Measurements from ENCODE around the gene ID4. TPM values are rescaled to one million over a fixed set of nuclear protein-coding genes. Genes with fewer than 3 reads are reported as not detected.

ID4 gene
- total RNA-seq, 1 donor from 2014 or later: 104 TPM

DNA sequence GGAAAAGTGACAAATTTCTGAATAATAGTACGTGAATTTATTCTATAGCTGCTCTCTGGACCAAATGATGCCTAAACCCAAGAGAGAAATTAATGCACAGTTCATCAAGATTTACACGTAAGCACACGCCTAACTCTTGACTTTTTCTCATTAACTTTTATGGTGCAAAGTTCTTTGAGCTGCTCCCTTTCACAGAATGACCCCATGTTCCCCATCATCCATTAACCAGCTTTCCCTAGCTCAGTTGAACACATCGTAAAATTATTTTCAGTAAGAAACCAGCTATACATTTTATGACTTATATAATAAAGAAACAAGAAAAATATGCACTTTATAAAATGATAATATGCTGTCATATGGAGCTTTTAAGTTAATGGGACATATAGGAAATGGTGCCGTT lies 54.3 kb downstream of the ID4 start:
- H3K36me3 Mint-ChIP-seq (ENCODE audit: low read depth): peaks cover 7% of the 10 kb centered on the region

More for the DNA sequence above, 54.3 kb downstream of the ID4 start:
- H3K27me3 Mint-ChIP-seq (ENCODE audit: low read depth): no peaks in the 10 kb centered on the region
- H3K4me1 Mint-ChIP-seq: peaks cover 15% of the 10 kb centered on the region
- H3K9me3 Mint-ChIP-seq: peaks cover 15% of the 10 kb centered on the region
- no peak overlapping the region for H3K27ac Mint-ChIP-seq (ENCODE audit: unreplicated experiment)
- H3K4me3 Mint-ChIP-seq: no peak overlapping the region
- DNase-seq (ENCODE audit: low read depth, low spot score): no peak
- TF ChIP-seq, protein P1, sequence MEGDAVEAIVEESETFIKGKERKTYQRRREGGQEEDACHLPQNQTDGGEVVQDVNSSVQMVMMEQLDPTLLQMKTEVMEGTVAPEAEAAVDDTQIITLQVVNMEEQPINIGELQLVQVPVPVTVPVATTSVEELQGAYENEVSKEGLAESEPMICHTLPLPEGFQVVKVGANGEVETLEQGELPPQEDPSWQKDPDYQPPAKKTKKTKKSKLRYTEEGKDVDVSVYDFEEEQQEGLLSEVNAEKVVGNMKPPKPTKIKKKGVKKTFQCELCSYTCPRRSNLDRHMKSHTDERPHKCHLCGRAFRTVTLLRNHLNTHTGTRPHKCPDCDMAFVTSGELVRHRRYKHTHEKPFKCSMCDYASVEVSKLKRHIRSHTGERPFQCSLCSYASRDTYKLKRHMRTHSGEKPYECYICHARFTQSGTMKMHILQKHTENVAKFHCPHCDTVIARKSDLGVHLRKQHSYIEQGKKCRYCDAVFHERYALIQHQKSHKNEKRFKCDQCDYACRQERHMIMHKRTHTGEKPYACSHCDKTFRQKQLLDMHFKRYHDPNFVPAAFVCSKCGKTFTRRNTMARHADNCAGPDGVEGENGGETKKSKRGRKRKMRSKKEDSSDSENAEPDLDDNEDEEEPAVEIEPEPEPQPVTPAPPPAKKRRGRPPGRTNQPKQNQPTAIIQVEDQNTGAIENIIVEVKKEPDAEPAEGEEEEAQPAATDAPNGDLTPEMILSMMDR (conservative IDR thresholded peaks at IDR 0.05): no peak

All from neural crest cell (in vitro differentiated cells).